ENCODE results near the gene BRD1. TPM values are rescaled to one million over a fixed set of nuclear protein-coding genes. Genes with fewer than 3 reads are reported as not detected.

The BRD1 gene
- polyA plus RNA-seq, 1 donor from 2014 or later = 79.3 TPM

GRCh38 chr22:49807780-49808708 lies 19.6 kb downstream of the BRD1 start:
- H3F3A ChIP-seq (ENCODE audit: insufficient read depth, low read length, poor library complexity, severe bottlenecking) = no peaks in the 10 kb centered on the region
- TF ChIP-seq EP300 (conservative IDR thresholded peaks at IDR 0.05; ENCODE audit: poor library complexity, severe bottlenecking) = no peak
- no peak for TF ChIP-seq REST (IDR thresholded peaks at IDR 0.05; ENCODE audit: borderline replicate concordance)
- no peak for TF ChIP-seq CTCF (IDR thresholded peaks at IDR 0.05; ENCODE audit: poor library complexity, severe bottlenecking)
- no peak for TF ChIP-seq POLR2AphosphoS5 (IDR thresholded peaks at IDR 0.05)
- TF ChIP-seq RAD21 (conservative IDR thresholded peaks at IDR 0.05) = no peak
- no peak for TF ChIP-seq SMC3 (conservative IDR thresholded peaks at IDR 0.05; ENCODE audit: poor library complexity)
- no peak overlapping the region for H2AFZ ChIP-seq (ENCODE audit: low read depth, low read length)
- no peaks in the 10 kb centered on the region for H3K36me3 ChIP-seq (ENCODE audit: insufficient read depth, low read length)
- H3K27me3 ChIP-seq (ENCODE audit: insufficient read depth, low read depth, low read length) = no peaks in the 10 kb centered on the region
- peaks cover 87% of the 10 kb centered on the region for H3K79me2 ChIP-seq (replicated peaks; ENCODE audit: insufficient read depth, low read length)
- peaks cover 15% of the 10 kb centered on the region for H4K20me1 ChIP-seq (ENCODE audit: insufficient read depth)
- no peaks in the 10 kb centered on the region for H3K9me2 ChIP-seq (ENCODE audit: insufficient read depth, low read length)
- H3K4me2 ChIP-seq (ENCODE audit: low read length) = no peak overlapping the region
- H3K27ac ChIP-seq (ENCODE audit: low read length) = no peak overlapping the region
- H3K9me3 ChIP-seq (ENCODE audit: low read length) = peaks cover 5% of the 10 kb centered on the region
- H3K4me3 ChIP-seq (ENCODE audit: low read length) = no peak overlapping the region
- no peak overlapping the region for H3K9ac ChIP-seq (ENCODE audit: low read length)

- Histone ChIP-seq H4K20me1 (ENCODE audit: insufficient read depth) (peaks cover 19% of the 10 kb centered on the region), H2AFZ (ENCODE audit: low read depth, low read length) (no peak overlapping the region), H3K4me3 (ENCODE audit: low read length) (no peak overlapping the region), H3K9me2 (ENCODE audit: insufficient read depth, low read length) (no peaks in the 10 kb centered on the region), H3K9me3 (ENCODE audit: low read length) (peaks cover 5% of the 10 kb centered on the region), H3K27ac (ENCODE audit: low read length) (no peak overlapping the region), H3K4me2 (ENCODE audit: low read length) (no peak overlapping the region), H3K9ac (ENCODE audit: low read length) (no peak overlapping the region), H3K27me3 (ENCODE audit: insufficient read depth, low read depth, low read length) (no peaks in the 10 kb centered on the region), H3K79me2 (replicated peaks; ENCODE audit: insufficient read depth, low read length) (peaks cover 92% of the 10 kb centered on the region), H3F3A (ENCODE audit: insufficient read depth, low read length, poor library complexity, severe bottlenecking) (no peaks in the 10 kb centered on the region), H3K36me3 (ENCODE audit: insufficient read depth, low read length) (no peaks in the 10 kb centered on the region)
- TF ChIP-seq CTCF (IDR thresholded peaks at IDR 0.05; ENCODE audit: poor library complexity, severe bottlenecking) = no peak
- no peak for TF ChIP-seq EP300 (conservative IDR thresholded peaks at IDR 0.05; ENCODE audit: poor library complexity, severe bottlenecking)
- no peak for TF ChIP-seq EZH2 (IDR thresholded peaks at IDR 0.05; ENCODE audit: borderline replicate concordance, insufficient read depth, low read length, poor library complexity, severe bottlenecking)
- TF ChIP-seq RAD21 (conservative IDR thresholded peaks at IDR 0.05) = no peak
- TF ChIP-seq MXI1 (conservative IDR thresholded peaks at IDR 0.05; ENCODE audit: poor library complexity, severe bottlenecking) = no peak
- no peak for TF ChIP-seq SMC3 (conservative IDR thresholded peaks at IDR 0.05; ENCODE audit: poor library complexity)
- TF ChIP-seq TAF1 (IDR thresholded peaks at IDR 0.05; ENCODE audit: low read depth) = no peak
- TF ChIP-seq POLR2AphosphoS5 (IDR thresholded peaks at IDR 0.05) = no peak
- no peak for TF ChIP-seq REST (IDR thresholded peaks at IDR 0.05; ENCODE audit: borderline replicate concordance)
Observed at GRCh38 chr22:49807129-49807528, 20.5 kb downstream of the BRD1 start.

Data from neural cell (in vitro differentiated cells).